WTC11 (cell line): Measurements from ENCODE around the gene VEGFA.

Experiments
- MXD4 ChIP-seq: fragments of 250-450 bp; sonication (Bioruptor Pico); IDR thresholded peaks from 2 replicates; pipeline ENCODE4 v1.8.0; 2021; ENCODE audit warnings: mild to moderate bottlenecking, moderate library complexity, borderline replicate concordance
- NFYB ChIP-seq: sonication (generic); formaldehyde crosslinking; conservative IDR thresholded peaks from 2 replicates; pipeline ENCODE4 v1.8.0; 2022; ENCODE audit warnings: low read depth, missing genetic modification reagents
- TF ChIP-seq, protein P1 (sequence below): sonication (generic); formaldehyde crosslinking; IDR thresholded peaks from 2 replicates; pipeline ENCODE4 v1.8.1; 2023; ENCODE audit warnings: mild to moderate bottlenecking, missing genetic modification reagents, moderate library complexity
- TF ChIP-seq, protein P2 (sequence below): fragments of 200-600 bp; IDR thresholded peaks from 2 replicates; pipeline ENCODE4 v1.8.0; 2022; ENCODE audit warnings: antibody characterized with exemption
- TF ChIP-seq, protein P3 (sequence below): sonication (generic); formaldehyde crosslinking; IDR thresholded peaks from 2 replicates; pipeline ENCODE4 v1.8.0; 2023; ENCODE audit warnings: missing genetic modification reagents
- TF ChIP-seq, protein P4 (sequence below): sonication (generic); formaldehyde crosslinking; conservative IDR thresholded peaks from 2 replicates; pipeline ENCODE4 v1.8.1; 2023; ENCODE audit warnings: mild to moderate bottlenecking, low read depth, missing genetic modification reagents, moderate library complexity
- TF ChIP-seq, protein P5 (sequence below): sonication (generic); formaldehyde crosslinking; IDR thresholded peaks from 2 replicates; pipeline ENCODE4 v1.8.1; 2022; ENCODE audit warnings: low read depth, missing genetic modification reagents, borderline replicate concordance

DNA sequence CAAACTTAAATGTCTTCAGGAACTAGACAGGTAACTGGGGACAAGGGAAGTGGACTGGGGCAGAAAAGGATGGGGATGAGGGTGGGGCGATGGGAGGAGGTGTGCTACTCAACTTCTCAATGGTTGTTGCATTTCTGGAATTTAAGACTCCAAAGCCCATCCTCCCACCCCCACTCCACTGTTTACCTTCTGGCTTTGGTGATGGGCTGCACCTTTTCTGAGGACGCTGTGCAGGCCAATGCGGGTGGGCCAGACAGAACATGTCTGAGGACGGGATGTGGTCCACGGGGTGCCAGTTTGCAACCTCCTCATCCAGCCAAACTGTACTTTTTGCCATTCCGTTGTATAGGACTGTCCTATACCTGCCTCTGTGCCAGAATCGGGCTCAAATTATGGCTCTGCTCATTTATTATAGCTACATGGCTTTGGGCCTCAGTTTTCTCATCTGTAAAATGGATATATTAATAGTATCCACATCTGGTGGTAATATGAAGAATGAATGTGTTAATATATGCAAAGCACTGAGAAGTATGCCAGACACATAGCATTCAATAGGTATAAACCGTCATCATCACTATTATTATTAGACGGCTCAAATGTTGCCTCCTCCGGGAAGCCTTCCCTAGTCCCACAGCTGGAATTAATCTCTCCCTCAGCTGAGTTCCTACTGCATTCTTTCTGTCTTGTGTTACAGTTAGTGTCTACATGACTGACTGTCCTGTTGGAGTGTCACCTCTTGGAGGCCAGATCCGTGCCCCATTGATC, 31.0 kb upstream of the VEGFA start:
- TF ChIP-seq, protein P1, sequence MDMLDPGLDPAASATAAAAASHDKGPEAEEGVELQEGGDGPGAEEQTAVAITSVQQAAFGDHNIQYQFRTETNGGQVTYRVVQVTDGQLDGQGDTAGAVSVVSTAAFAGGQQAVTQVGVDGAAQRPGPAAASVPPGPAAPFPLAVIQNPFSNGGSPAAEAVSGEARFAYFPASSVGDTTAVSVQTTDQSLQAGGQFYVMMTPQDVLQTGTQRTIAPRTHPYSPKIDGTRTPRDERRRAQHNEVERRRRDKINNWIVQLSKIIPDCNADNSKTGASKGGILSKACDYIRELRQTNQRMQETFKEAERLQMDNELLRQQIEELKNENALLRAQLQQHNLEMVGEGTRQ (CRISPR knock-in tag): no peak
- no peak for TF ChIP-seq NFYB
- TF ChIP-seq, protein P2, sequence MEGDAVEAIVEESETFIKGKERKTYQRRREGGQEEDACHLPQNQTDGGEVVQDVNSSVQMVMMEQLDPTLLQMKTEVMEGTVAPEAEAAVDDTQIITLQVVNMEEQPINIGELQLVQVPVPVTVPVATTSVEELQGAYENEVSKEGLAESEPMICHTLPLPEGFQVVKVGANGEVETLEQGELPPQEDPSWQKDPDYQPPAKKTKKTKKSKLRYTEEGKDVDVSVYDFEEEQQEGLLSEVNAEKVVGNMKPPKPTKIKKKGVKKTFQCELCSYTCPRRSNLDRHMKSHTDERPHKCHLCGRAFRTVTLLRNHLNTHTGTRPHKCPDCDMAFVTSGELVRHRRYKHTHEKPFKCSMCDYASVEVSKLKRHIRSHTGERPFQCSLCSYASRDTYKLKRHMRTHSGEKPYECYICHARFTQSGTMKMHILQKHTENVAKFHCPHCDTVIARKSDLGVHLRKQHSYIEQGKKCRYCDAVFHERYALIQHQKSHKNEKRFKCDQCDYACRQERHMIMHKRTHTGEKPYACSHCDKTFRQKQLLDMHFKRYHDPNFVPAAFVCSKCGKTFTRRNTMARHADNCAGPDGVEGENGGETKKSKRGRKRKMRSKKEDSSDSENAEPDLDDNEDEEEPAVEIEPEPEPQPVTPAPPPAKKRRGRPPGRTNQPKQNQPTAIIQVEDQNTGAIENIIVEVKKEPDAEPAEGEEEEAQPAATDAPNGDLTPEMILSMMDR: no peak
- TF ChIP-seq, protein P3, sequence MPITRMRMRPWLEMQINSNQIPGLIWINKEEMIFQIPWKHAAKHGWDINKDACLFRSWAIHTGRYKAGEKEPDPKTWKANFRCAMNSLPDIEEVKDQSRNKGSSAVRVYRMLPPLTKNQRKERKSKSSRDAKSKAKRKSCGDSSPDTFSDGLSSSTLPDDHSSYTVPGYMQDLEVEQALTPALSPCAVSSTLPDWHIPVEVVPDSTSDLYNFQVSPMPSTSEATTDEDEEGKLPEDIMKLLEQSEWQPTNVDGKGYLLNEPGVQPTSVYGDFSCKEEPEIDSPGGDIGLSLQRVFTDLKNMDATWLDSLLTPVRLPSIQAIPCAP (CRISPR knock-in tag): no peak
- TF ChIP-seq MXD4 (CRISPR knock-in tag): no peak
- TF ChIP-seq, protein P4, sequence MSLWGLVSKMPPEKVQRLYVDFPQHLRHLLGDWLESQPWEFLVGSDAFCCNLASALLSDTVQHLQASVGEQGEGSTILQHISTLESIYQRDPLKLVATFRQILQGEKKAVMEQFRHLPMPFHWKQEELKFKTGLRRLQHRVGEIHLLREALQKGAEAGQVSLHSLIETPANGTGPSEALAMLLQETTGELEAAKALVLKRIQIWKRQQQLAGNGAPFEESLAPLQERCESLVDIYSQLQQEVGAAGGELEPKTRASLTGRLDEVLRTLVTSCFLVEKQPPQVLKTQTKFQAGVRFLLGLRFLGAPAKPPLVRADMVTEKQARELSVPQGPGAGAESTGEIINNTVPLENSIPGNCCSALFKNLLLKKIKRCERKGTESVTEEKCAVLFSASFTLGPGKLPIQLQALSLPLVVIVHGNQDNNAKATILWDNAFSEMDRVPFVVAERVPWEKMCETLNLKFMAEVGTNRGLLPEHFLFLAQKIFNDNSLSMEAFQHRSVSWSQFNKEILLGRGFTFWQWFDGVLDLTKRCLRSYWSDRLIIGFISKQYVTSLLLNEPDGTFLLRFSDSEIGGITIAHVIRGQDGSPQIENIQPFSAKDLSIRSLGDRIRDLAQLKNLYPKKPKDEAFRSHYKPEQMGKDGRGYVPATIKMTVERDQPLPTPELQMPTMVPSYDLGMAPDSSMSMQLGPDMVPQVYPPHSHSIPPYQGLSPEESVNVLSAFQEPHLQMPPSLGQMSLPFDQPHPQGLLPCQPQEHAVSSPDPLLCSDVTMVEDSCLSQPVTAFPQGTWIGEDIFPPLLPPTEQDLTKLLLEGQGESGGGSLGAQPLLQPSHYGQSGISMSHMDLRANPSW (CRISPR knock-in tag): no peak
- TF ChIP-seq, protein P5, sequence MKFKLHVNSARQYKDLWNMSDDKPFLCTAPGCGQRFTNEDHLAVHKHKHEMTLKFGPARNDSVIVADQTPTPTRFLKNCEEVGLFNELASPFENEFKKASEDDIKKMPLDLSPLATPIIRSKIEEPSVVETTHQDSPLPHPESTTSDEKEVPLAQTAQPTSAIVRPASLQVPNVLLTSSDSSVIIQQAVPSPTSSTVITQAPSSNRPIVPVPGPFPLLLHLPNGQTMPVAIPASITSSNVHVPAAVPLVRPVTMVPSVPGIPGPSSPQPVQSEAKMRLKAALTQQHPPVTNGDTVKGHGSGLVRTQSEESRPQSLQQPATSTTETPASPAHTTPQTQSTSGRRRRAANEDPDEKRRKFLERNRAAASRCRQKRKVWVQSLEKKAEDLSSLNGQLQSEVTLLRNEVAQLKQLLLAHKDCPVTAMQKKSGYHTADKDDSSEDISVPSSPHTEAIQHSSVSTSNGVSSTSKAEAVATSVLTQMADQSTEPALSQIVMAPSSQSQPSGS (CRISPR knock-in tag): no peak
